ENCODE data around the gene MYH14. TPM values are rescaled to one million over a fixed set of nuclear protein-coding genes. Genes with fewer than 3 reads are reported as not detected.
"Not testable (repeated sequence)": the region's sequence is repeated elsewhere in the genome, so short reads cannot be mapped to it uniquely, and the experiment has no call there.

Gene MYH14
- total RNA-seq, 1 donor from 2014 or later = 146 TPM

- TF ChIP-seq CTCF (IDR thresholded peaks at IDR 0.05) = no peak
- Histone ChIP-seq H3K36me3 (no peaks in the 10 kb centered on the region), H3K4me3 (no peak overlapping the region), H3K4me1 (no peaks in the 10 kb centered on the region), H3K9me3 (no peaks in the 10 kb centered on the region), H3K27ac (no peak overlapping the region), H3K27me3 (no peaks in the 10 kb centered on the region)
- no peak for DNase-seq
- no peak for ATAC-seq
- intact Hi-C loops (cut with DNase I) = no loop called here
Measured at GRCh38 chr19:50224986-50225747, 21.7 kb downstream of the MYH14 start.

GRCh38 chr19:50226536-50226935 is 23.1 kb downstream of the MYH14 start:
- DNase-seq (no peak), ATAC-seq (no peak)
- Histone ChIP-seq H3K4me1 (no peaks in the 10 kb centered on the region), H3K9me3 (no peaks in the 10 kb centered on the region), H3K27ac (no peak overlapping the region), H3K36me3 (no peaks in the 10 kb centered on the region), H3K4me3 (no peak overlapping the region), H3K27me3 (no peaks in the 10 kb centered on the region)
- intact Hi-C loops (cut with DNase I) = no loop called here
- TF ChIP-seq CTCF (IDR thresholded peaks at IDR 0.05) = no peak

- H3K4me1 ChIP-seq; intact Hi-C loops (cut with DNase I): not testable (repeated sequence)
Measured at GRCh38 chr19:50228153-50228552, 24.7 kb downstream of the MYH14 start.

GRCh38 chr19:50230379-50231351 is 27.2 kb downstream of the MYH14 start:
- no peaks in the 10 kb centered on the region for H3K9me3 ChIP-seq
- no peak for ATAC-seq
- H3K4me1 ChIP-seq = peaks cover 11% of the 10 kb centered on the region
- H3K4me3 ChIP-seq = no peak overlapping the region
- H3K27ac ChIP-seq = no peak overlapping the region
- intact Hi-C loops (cut with DNase I) = no loop called here
- no peak for TF ChIP-seq CTCF (IDR thresholded peaks at IDR 0.05)
- H3K36me3 ChIP-seq = no peaks in the 10 kb centered on the region
- H3K27me3 ChIP-seq = no peaks in the 10 kb centered on the region
- no peak for DNase-seq

More at GRCh38 chr19:50228153-50228552, 24.7 kb downstream of the MYH14 start:
- not testable (repeated sequence) for H3K9me3 ChIP-seq, H3K27ac ChIP-seq, H3K27me3 ChIP-seq, ATAC-seq, H3K36me3 ChIP-seq, H3K4me3 ChIP-seq, DNase-seq

- DNase-seq; H3K9me3 ChIP-seq; H3K4me3 ChIP-seq; H3K27ac ChIP-seq; H3K27me3 ChIP-seq; intact Hi-C loops (cut with DNase I); H3K36me3 ChIP-seq; ATAC-seq: not testable (repeated sequence)
- peaks cover 16% of the 10 kb centered on the region for H3K4me1 ChIP-seq
Measured at GRCh38 chr19:50231417-50231816, 28.0 kb downstream of the MYH14 start.

- no peaks in the 10 kb centered on the region for H3K9me3 ChIP-seq
- peaks cover 16% of the 10 kb centered on the region for H3K4me1 ChIP-seq
- no peak overlapping the region for H3K27ac ChIP-seq
- no peak for TF ChIP-seq CTCF (IDR thresholded peaks at IDR 0.05)
- H3K27me3 ChIP-seq = no peaks in the 10 kb centered on the region
- H3K36me3 ChIP-seq = no peaks in the 10 kb centered on the region
- intact Hi-C loops (cut with DNase I) = no loop called here
- H3K4me3 ChIP-seq = no peak overlapping the region
- no peak for ATAC-seq
- no peak for DNase-seq
Measured at GRCh38 chr19:50231821-50232220, 28.4 kb downstream of the MYH14 start.

Data from upper lobe of right lung (tissue), 1 donor.